Endothelial cell of umbilical vein (primary cell): ENCODE measurements around the gene PTDSS2. TPM values are rescaled to one million over a fixed set of nuclear protein-coding genes. Genes with fewer than 3 reads are reported as not detected.

Experiments used
- BruUV-seq: library from RNA; stranded (reverse); fragments of 400-500 nt; replicated peaks from 2 replicates; lab custom pipeline; 2021; lab: Mats Ljungman, UMichigan
- CTCF ChIA-PET: fragments of 300-600, 350-600 bp; sonication (Branson Sonifier 250); formaldehyde crosslinking; loops from one replicate; lab custom pipeline; 2021; ENCODE audit warnings: antibody characterized with exemption, inconsistent platforms; lab: Charles Lee
- POLR2A ChIA-PET: fragments of 300-600, 350-600 bp; sonication (Branson Sonifier 250); formaldehyde crosslinking; loops from one replicate; lab custom pipeline; 2021; ENCODE audit warnings: antibody characterized with exemption, inconsistent platforms; lab: Charles Lee
- DNase-seq: peaks from one replicate; pipeline ENCODE4 v3.0.0-alpha.2; 2011; ENCODE audit warnings: low read depth, low spot score
- FAIRE-seq: peaks from 2 replicates; lab custom pipeline; 2011; peaks lifted over from hg19 to GRCh38; lab: Jason Lieb, UNC
- H2AFZ ChIP-seq: 2 replicates; pipeline ENCODE4 v1.6.0; 2012; ENCODE audit warnings: low read depth, low read length, control low read depth, inconsistent platforms
- H3K27ac ChIP-seq: 2 replicates; pipeline ENCODE4 v1.5.1; 2011; ENCODE audit warnings: low read depth, mild to moderate bottlenecking, control low read depth, low read length, moderate library complexity; ENCODE audit not compliant: insufficient read depth
- H3K27me3 ChIP-seq, 2 experiments: 2 replicates each; pipeline versions ENCODE4 v1.6.0 to v1.6.1; 2011; ENCODE audit warnings: low read length in 2 of 2, mixed read lengths in 1 of 2; ENCODE audit not compliant: control insufficient read depth in 2 of 2, insufficient read depth in 2 of 2
- H3K36me3 ChIP-seq, 2 experiments: 2 replicates in 1 of 2; 3 replicates in 1 of 2; pipeline ENCODE4 v1.5.1; 2011; ENCODE audit warnings: low read length in 2 of 2, mild to moderate bottlenecking in 1 of 2, moderate library complexity in 1 of 2; ENCODE audit not compliant: control insufficient read depth in 2 of 2, insufficient read depth in 2 of 2; ENCODE audit errors: extremely low read depth in 1 of 2
- H3K4me1 ChIP-seq: 3 replicates; pipeline ENCODE4 v1.5.1; 2011; ENCODE audit warnings: mild to moderate bottlenecking, low read length; ENCODE audit not compliant: control insufficient read depth, insufficient read depth; ENCODE audit errors: extremely low read depth
- H3K4me2 ChIP-seq: 2 replicates; pipeline ENCODE4 v1.6.1; 2011; ENCODE audit warnings: low read length, control low read depth, mixed read lengths; ENCODE audit not compliant: insufficient read depth
- H3K4me3 ChIP-seq, 3 experiments: fragments of 200-600 bp in 1 of 3; sonication (generic), shearing (Covaris generic) in 1 of 3; replicated peaks in 1 of 3; 2 replicates each; pipeline ENCODE4 v1.5.1; 2011 to 2016; ENCODE audit warnings: control low read depth in 3 of 3, low read length in 3 of 3, mild to moderate bottlenecking in 2 of 3, inconsistent platforms in 1 of 3, low read depth in 1 of 3, moderate library complexity in 1 of 3; ENCODE audit not compliant: insufficient read depth in 1 of 3
- H3K79me2 ChIP-seq: 2 replicates; pipeline ENCODE4 v1.6.0; 2012; ENCODE audit warnings: low read length, inconsistent platforms; ENCODE audit not compliant: control insufficient read depth, insufficient read depth
- H3K9ac ChIP-seq: replicated peaks from 2 replicates; pipeline ENCODE3; 2011; ENCODE audit warnings: low read length, control low read depth; ENCODE audit not compliant: insufficient read depth; ENCODE audit errors: extremely low read depth
- H3K9me1 ChIP-seq: replicated peaks from 3 replicates; pipeline ENCODE4 v1.6.0; 2011; ENCODE audit warnings: mild to moderate bottlenecking, low read length; ENCODE audit not compliant: control insufficient read depth, insufficient read depth; ENCODE audit errors: extremely low read depth
- H3K9me3 ChIP-seq: replicated peaks from 2 replicates; pipeline ENCODE4 v1.5.1; 2012; ENCODE audit warnings: low read length, inconsistent platforms; ENCODE audit not compliant: control insufficient read depth, insufficient read depth
- H4K20me1 ChIP-seq: replicated peaks from 2 replicates; pipeline ENCODE3; 2011; ENCODE audit warnings: mild to moderate bottlenecking, low read length; ENCODE audit not compliant: control insufficient read depth, insufficient read depth; ENCODE audit errors: extremely low read depth
- FOS ChIP-seq: IDR thresholded peaks from 2 replicates; pipeline ENCODE4 v1.6.1; 2011; ENCODE audit warnings: mild to moderate bottlenecking, low read length, moderate library complexity, borderline replicate concordance; ENCODE audit not compliant: insufficient read depth
- GATA2 ChIP-seq: IDR thresholded peaks from 2 replicates; pipeline ENCODE4 v1.7.0; 2011; ENCODE audit warnings: low read depth, mild to moderate bottlenecking, moderate library complexity, mixed read lengths, low read length; ENCODE audit not compliant: insufficient read length, insufficient read depth
- JUN ChIP-seq: IDR thresholded peaks from 2 replicates; pipeline ENCODE4 v1.6.1; 2011; ENCODE audit warnings: borderline replicate concordance, low read depth; ENCODE audit not compliant: insufficient read length, insufficient read depth
- POLR2A ChIP-seq: IDR thresholded peaks from 2 replicates; pipeline ENCODE4 v1.6.1; 2012; ENCODE audit warnings: low read depth, mild to moderate bottlenecking, control low read depth, low read length
- dilution Hi-C: fragments of 300-500 bp; cut with MboI; formaldehyde crosslinking; loops from one replicate; pipeline ENCODE4 v1.15.0; 2019; ENCODE audit warnings: low sequenced_read_pairs; ENCODE audit not compliant: extremely low pct_ligation_motif_present
- intact Hi-C: fragments of 100-400 bp; cut with micrococcal nuclease; formaldehyde crosslinking; loops from one replicate; pipeline ENCODE4 v1.10.0; 2022
- polyA plus RNA-seq, 4 experiments: library from polyadenylated mRNA; depleted of rRNA in 3 of 4; stranded (reverse) in 3 of 4; unstranded in 1 of 4; fragments of >200 nt; gene quantifications; 2 replicates each; pipeline versions ENCODE4 v1.2.1 to v1.2.3, GENCODE V29; 2011 to 2012; ENCODE audit warnings: missing spikeins in 1 of 4
- total RNA-seq: library from RNA; stranded (reverse); gene quantifications from 2 replicates; pipeline ENCODE4 v1.2.3, GENCODE V29; 2021

Gene PTDSS2
- total and polyA plus RNA-seq, 2 donors (not counting 3 experiments of a cell fraction or from before 2014, with no cell fraction given), result 41.4 to 46.8 TPM

DNA sequence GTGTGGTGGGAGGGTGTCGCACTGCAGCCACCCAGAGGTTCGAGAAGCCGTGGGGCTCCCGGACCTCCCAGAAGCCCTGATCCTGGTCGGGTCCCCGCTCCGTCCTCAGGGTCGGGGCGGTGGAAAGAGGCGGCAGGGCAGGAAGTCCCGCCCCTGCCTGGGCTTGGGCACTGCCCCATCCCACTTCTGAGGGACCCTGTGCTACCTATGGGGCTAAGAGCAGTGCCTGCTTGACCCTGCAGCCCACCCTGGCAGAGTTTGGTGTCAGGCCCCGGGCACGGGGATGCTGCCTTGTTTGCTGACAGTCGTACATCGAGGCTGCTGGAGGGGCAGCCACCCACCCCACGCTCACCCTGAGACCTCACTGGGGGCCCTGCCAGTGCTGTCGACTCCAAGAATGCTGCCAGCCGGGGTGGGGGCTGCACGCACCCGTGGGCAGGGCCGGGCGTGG, 37.5 kb downstream of the PTDSS2 start:
- Histone ChIP-seq H2AFZ (no peak overlapping the region), H3K4me2 (no peak overlapping the region), H3K79me2 (peaks cover 4% of the 10 kb centered on the region), H4K20me1 (no peaks in the 10 kb centered on the region), H3K9me3 (no peaks in the 10 kb centered on the region), H3K4me1 (no peaks in the 10 kb centered on the region), H3K9me1 (no peaks in the 10 kb centered on the region), H3K27ac (no peak overlapping the region), H3K36me3 (peaks cover 2 to 15% of the 10 kb centered on the region in 2 experiments), H3K4me3 (no peak overlapping the region), H3K27me3 (no peaks in the 10 kb centered on the region), H3K9ac (no peak overlapping the region)
- ChIA-PET CTCF (no interaction called here), POLR2A (no interaction called here)
- dilution Hi-C loops, result no loop called here
- no peak for TF ChIP-seq POLR2A
- TF ChIP-seq GATA2, result no peak
- intact Hi-C loops, result no loop called here
- BruUV-seq, result no TSS peak
- FAIRE-seq, result no peak
- no peak for DNase-seq

DNA sequence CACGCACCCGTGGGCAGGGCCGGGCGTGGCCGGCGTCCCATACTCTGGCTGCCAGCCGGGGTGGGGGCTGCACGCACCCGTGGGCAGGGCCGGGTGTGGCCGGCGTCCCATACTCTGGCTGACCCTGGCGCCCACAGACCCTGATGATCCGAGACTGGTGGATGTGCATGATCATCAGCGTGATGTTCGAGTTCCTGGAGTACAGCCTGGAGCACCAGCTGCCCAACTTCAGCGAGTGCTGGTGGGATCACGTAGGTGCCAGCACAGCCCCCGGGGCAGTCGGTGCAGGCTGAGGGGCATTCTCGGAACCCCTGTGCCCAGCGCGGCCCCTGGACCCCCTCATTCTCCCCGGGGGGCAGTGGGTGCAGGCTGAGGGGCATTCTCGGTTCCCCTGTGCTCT, 38.0 kb downstream of the PTDSS2 start:
- dilution Hi-C loops, result no loop called here
- CTCF ChIA-PET, result no interaction called here

More for the DNA sequence above, 38.0 kb downstream of the PTDSS2 start:
- Histone ChIP-seq H3K36me3 (peaks cover 2 to 17% of the 10 kb centered on the region in 2 experiments), H3K27ac (no peak overlapping the region), H4K20me1 (no peaks in the 10 kb centered on the region), H2AFZ (no peak overlapping the region), H3K4me2 (no peak overlapping the region), H3K4me3 (no peak overlapping the region), H3K4me1 (no peaks in the 10 kb centered on the region), H3K9me1 (no peaks in the 10 kb centered on the region), H3K9me3 (no peaks in the 10 kb centered on the region), H3K9ac (no peak overlapping the region), H3K79me2 (peaks cover 4% of the 10 kb centered on the region), H3K27me3 (no peaks in the 10 kb centered on the region)
- intact Hi-C loops, result no loop called here
- no peak for FAIRE-seq
- DNase-seq, result no peak
- no peak for TF ChIP-seq JUN
- no peak for TF ChIP-seq FOS
- TF ChIP-seq POLR2A, result no peak
- BruUV-seq, result no TSS peak
- POLR2A ChIA-PET, result no interaction called here
